PC-3 (cell line): ENCODE data around the gene PRC1. TPM values are rescaled to one million over a fixed set of nuclear protein-coding genes. Genes with fewer than 3 reads are reported as not detected.

Experiments
- ATAC-seq: fragments of 200-7000 bp; cut with Tn5 transposase; 2 replicates; pipeline ENCODE4 v1.9.1; 2020; ENCODE audit warnings: mild to moderate bottlenecking, moderate library complexity
- BruUV-seq: library from RNA; stranded (reverse); fragments of 400-500 nt; replicated peaks from 2 replicates; lab custom pipeline; 2021; lab: Mats Ljungman, UMichigan
- CTCF ChIA-PET: fragments of 300-600 bp; sonication (Branson Sonifier 250); formaldehyde crosslinking; loops from one replicate; lab custom pipeline; 2022; ENCODE audit warnings: antibody characterized with exemption; lab: Charles Lee
- POLR2A ChIA-PET: fragments of 300-600 bp; sonication (Branson Sonifier 250); formaldehyde crosslinking; loops from one replicate; lab custom pipeline; 2022; ENCODE audit warnings: antibody characterized with exemption; ENCODE audit not compliant: unreplicated experiment; lab: Charles Lee
- DNase-seq: peaks from one replicate; pipeline ENCODE4 v3.0.0-alpha.2; 2015
- H2AFZ ChIP-seq: fragments of 300-600 bp; sonication (generic); 2 replicates; pipeline ENCODE4 v1.6.0; 2016; ENCODE audit warnings: antibody characterized with exemption, low read length
- H3F3A ChIP-seq: fragments of 300-600 bp; sonication (generic); one replicate; pipeline ENCODE4 v1.6.0; 2017; ENCODE audit warnings: antibody characterized with exemption, low read length, control low read depth, mild to moderate bottlenecking; ENCODE audit not compliant: unreplicated experiment
- H3K27ac ChIP-seq: fragments of 300-600 bp; sonication (generic); 2 replicates; pipeline ENCODE4 v1.5.1; 2016; ENCODE audit warnings: mild to moderate bottlenecking, low read length
- H3K27me3 ChIP-seq: fragments of 300-600 bp; sonication (generic); 2 replicates; pipeline ENCODE4 v1.6.1; 2016; ENCODE audit warnings: low read length, mixed read lengths
- H3K36me3 ChIP-seq: fragments of 300-600 bp; sonication (generic); 2 replicates; pipeline ENCODE4 v1.6.1; 2016; ENCODE audit warnings: low read depth, mixed run types, low read length, mixed read lengths
- H3K4me1 ChIP-seq: fragments of 300-600 bp; sonication (generic); 2 replicates; pipeline ENCODE4 v1.5.1; 2016; ENCODE audit warnings: low read length; ENCODE audit not compliant: insufficient read depth
- H3K4me2 ChIP-seq: fragments of 300-600 bp; sonication (generic); 2 replicates; pipeline ENCODE4 v1.6.0; 2016; ENCODE audit warnings: low read length
- H3K4me3 ChIP-seq: fragments of 300-600 bp; sonication (generic); 2 replicates; pipeline ENCODE4 v1.5.1; 2016; ENCODE audit warnings: mild to moderate bottlenecking, low read length, mixed read lengths
- H3K79me2 ChIP-seq: fragments of 300-600 bp; sonication (generic); 2 replicates; pipeline ENCODE4 v1.6.1; 2017; ENCODE audit warnings: low read length, mixed read lengths
- H3K9ac ChIP-seq: fragments of 300-600 bp; sonication (generic); 2 replicates; pipeline ENCODE4 v1.6.0; 2016; ENCODE audit warnings: mild to moderate bottlenecking, low read length
- H3K9me2 ChIP-seq: fragments of 300-600 bp; sonication (generic); replicated peaks from 2 replicates; pipeline ENCODE4 v1.6.1; 2016; ENCODE audit warnings: mixed run types, low read length, mixed read lengths
- H3K9me3 ChIP-seq: fragments of 300-600 bp; sonication (generic); 2 replicates; pipeline ENCODE4 v1.6.1; 2016; ENCODE audit warnings: low read length, mixed read lengths
- H4K20me1 ChIP-seq: fragments of 300-600 bp; sonication (generic); 2 replicates; pipeline ENCODE4 v1.6.1; 2016; ENCODE audit warnings: low read length, mixed read lengths
- CTCF ChIP-seq: fragments of 300-600 bp; sonication (generic); conservative IDR thresholded peaks from 2 replicates; pipeline ENCODE4 v1.5.1; 2017; ENCODE audit warnings: antibody characterized with exemption, low read depth, mild to moderate bottlenecking, low read length
- EZH2 ChIP-seq: fragments of 300-600 bp; sonication (generic); IDR thresholded peaks from one replicate; pipeline ENCODE4 v1.6.1; 2017; ENCODE audit warnings: antibody characterized with exemption, mild to moderate bottlenecking, low read length; ENCODE audit not compliant: unreplicated experiment
- EZH2phosphoT487 ChIP-seq: fragments of 300-600 bp; sonication (generic); IDR thresholded peaks from 2 replicates; pipeline ENCODE4 v1.6.1; 2018; ENCODE audit warnings: mild to moderate bottlenecking, antibody characterized with exemption, low read length, borderline replicate concordance
- intact Hi-C: fragments of 100-400 bp; cut with micrococcal nuclease; formaldehyde crosslinking; loops from 2 replicates; pipeline ENCODE4 v1.9.0; 2023
- total RNA-seq: library from RNA; depleted of rRNA; stranded (reverse); fragments of >200 nt; gene quantifications from 2 replicates; pipeline ENCODE4 v1.2.3, GENCODE V29; 2014

Gene PRC1
- total RNA-seq, 1 experiment from 2014 or later: 236 TPM

GRCh38 chr15:90957031-90957790, 37.1 kb downstream of the PRC1 start:
- H3K9me2 ChIP-seq: no peaks in the 10 kb centered on the region
- intact Hi-C loops: loop anchor here (2.0 to 5.0 kb wide), 3 partner anchors 35 to 76 kb away; partner anchors contain the start of genes PRC1 and VPS33B
- H3F3A ChIP-seq: no peaks in the 10 kb centered on the region
- peaks cover 10% of the 10 kb centered on the region for H3K79me2 ChIP-seq
- H3K4me1 ChIP-seq: peaks cover 19% of the 10 kb centered on the region
- no peak overlapping the region for H3K27ac ChIP-seq
- H3K36me3 ChIP-seq: peaks cover 2% of the 10 kb centered on the region; the same call in 1 of the 2 replicates
- peak overlapping the region; percentile 67 for H3K9ac ChIP-seq
- no TSS peak for BruUV-seq
- ATAC-seq: peak; percentile 16
- no peaks in the 10 kb centered on the region for H3K9me3 ChIP-seq
- POLR2A ChIA-PET: interaction anchor here (0.7 to 0.9 kb wide), 2 partner anchors 64 to 170 kb away, joined by 3 to 6 read pairs; no protein-coding TSS in a partner anchor
- peak overlapping the region; percentile 77 for H3K4me3 ChIP-seq
- peak; percentile 24 for DNase-seq
- no peaks in the 10 kb centered on the region for H4K20me1 ChIP-seq
- H2AFZ ChIP-seq: peak overlapping the region; percentile 67
- H3K27me3 ChIP-seq: no peaks in the 10 kb centered on the region
- peak overlapping the region; percentile 82 for H3K4me2 ChIP-seq
- CTCF ChIA-PET: interaction anchor here (0.6 to 1.8 kb wide), 9 partner anchors 22 to 1638 kb away, joined by 3 to 10 read pairs (median 4); partner anchors contain the start of genes HDDC3, UNC45A and VPS33B
- no peak for TF ChIP-seq CTCF
- no peak for TF ChIP-seq EZH2
- TF ChIP-seq EZH2phosphoT487: no peak

GRCh38 chr15:90956274-90957030, 37.9 kb downstream of the PRC1 start:
- no peaks in the 10 kb centered on the region for H4K20me1 ChIP-seq
- peak; percentile 59 for ATAC-seq
- H3K4me1 ChIP-seq: peaks cover 19% of the 10 kb centered on the region
- peak overlapping the region; percentile 67 for H2AFZ ChIP-seq
- H3K4me2 ChIP-seq: peak overlapping the region; percentile 82
- intact Hi-C loops: loop anchor here (1.0 to 5.0 kb wide), 4 partner anchors 36 to 93 kb away; partner anchors contain the start of genes PRC1 and VPS33B
- POLR2A ChIA-PET: interaction anchor here (0.9 kb wide), 1 partner anchor 65 kb away, joined by 6 read pairs; no protein-coding TSS in a partner anchor
- BruUV-seq: no TSS peak
- no peaks in the 10 kb centered on the region for H3K9me2 ChIP-seq
- peak; percentile 81 for DNase-seq
- no peaks in the 10 kb centered on the region for H3F3A ChIP-seq
- peaks cover 10% of the 10 kb centered on the region for H3K79me2 ChIP-seq
- TF ChIP-seq CTCF (peak; percentile 93), EZH2phosphoT487 (no peak)
- H3K9ac ChIP-seq: peak overlapping the region; percentile 67
- peaks cover 6% of the 10 kb centered on the region for H3K36me3 ChIP-seq
- no peaks in the 10 kb centered on the region for H3K27me3 ChIP-seq
- CTCF ChIA-PET: interaction anchor here (0.6 to 1.8 kb wide), 10 partner anchors 10 to 634 kb away, joined by 3 to 10 read pairs (median 4); partner anchors contain the start of genes HDDC3, UNC45A and VPS33B
- no peak overlapping the region for H3K27ac ChIP-seq
- no peaks in the 10 kb centered on the region for H3K9me3 ChIP-seq
- peak overlapping the region; percentile 77 for H3K4me3 ChIP-seq
